ENCODE measurements around the gene CIART.

- TF ChIP-seq CTCF (IDR thresholded peaks at IDR 0.05) (no peak), POLR2A (IDR thresholded peaks at IDR 0.05) (no peak)
These were observed 20.0 kb downstream of the CIART start for GRCh38 chr1:150302338-150302737.
